DOHH2 (cell line): ENCODE measurements around the gene SLC25A13.

Experiments used
- H3F3A ChIP-seq: fragments of 200-600 bp; sonication (generic), shearing (Covaris generic); 2 replicates; pipeline ENCODE4 v1.6.0; 2016; ENCODE audit warnings: antibody characterized with exemption, mild to moderate bottlenecking; ENCODE audit not compliant: control insufficient read depth, insufficient read depth
- H3K27ac ChIP-seq: fragments of 200-600 bp; sonication (generic); 2 replicates; pipeline ENCODE4 v1.5.1; 2014; ENCODE audit warnings: low read depth, mild to moderate bottlenecking, low read length, moderate library complexity
- H3K27me3 ChIP-seq: fragments of 200-600 bp; sonication (generic); 2 replicates; pipeline ENCODE4 v1.6.1; 2014; ENCODE audit warnings: mild to moderate bottlenecking, low read length, mixed read lengths; ENCODE audit not compliant: control insufficient read depth
- H3K36me3 ChIP-seq: fragments of 200-600 bp; sonication (generic); 2 replicates; pipeline ENCODE4 v1.6.1; 2014; ENCODE audit warnings: mild to moderate bottlenecking, low read length, moderate library complexity, mixed read lengths; ENCODE audit not compliant: control insufficient read depth
- H3K4me1 ChIP-seq: fragments of 200-600 bp; sonication (generic); 2 replicates; pipeline ENCODE4 v1.6.1; 2014; ENCODE audit warnings: mild to moderate bottlenecking, low read length, mixed read lengths; ENCODE audit not compliant: control insufficient read depth
- H3K4me2 ChIP-seq: fragments of 200-600 bp; sonication (generic); 2 replicates; pipeline ENCODE4 v1.6.0; 2014; ENCODE audit warnings: mild to moderate bottlenecking, low read length, moderate library complexity
- H3K4me3 ChIP-seq: fragments of 200-600 bp; sonication (generic); 2 replicates; pipeline ENCODE4 v1.5.1; 2014; ENCODE audit warnings: mild to moderate bottlenecking, low read length, mixed read lengths
- H3K79me2 ChIP-seq: fragments of 200-600 bp; sonication (generic); 2 replicates; pipeline ENCODE4 v1.6.1; 2014; ENCODE audit warnings: mild to moderate bottlenecking, low read length, mixed read lengths; ENCODE audit not compliant: control insufficient read depth
- H3K9me2 ChIP-seq: fragments of 200-600 bp; sonication (generic); replicated peaks from 2 replicates; pipeline ENCODE4 v1.6.1; 2014; ENCODE audit warnings: mild to moderate bottlenecking, low read length, mixed read lengths; ENCODE audit not compliant: control insufficient read depth
- H3K9me3 ChIP-seq: fragments of 200-600 bp; sonication (generic); 2 replicates; pipeline ENCODE4 v1.6.1; 2014; ENCODE audit warnings: antibody characterized with exemption, low read length, mixed read lengths; ENCODE audit not compliant: control insufficient read depth, insufficient read depth
- H4K20me1 ChIP-seq: fragments of 200-600 bp; sonication (generic); 2 replicates; pipeline ENCODE4 v1.6.0; 2014; ENCODE audit warnings: low read depth, mild to moderate bottlenecking, antibody characterized with exemption, low read length, moderate library complexity; ENCODE audit not compliant: control insufficient read depth, insufficient read depth
- CTCF ChIP-seq: fragments of 200-600 bp; sonication (generic); IDR thresholded peaks from one replicate; pipeline ENCODE4 v1.5.1; 2014; ENCODE audit warnings: antibody characterized with exemption, mild to moderate bottlenecking, low read depth, low read length; ENCODE audit not compliant: poor library complexity, severe bottlenecking
- EZH2phosphoT487 ChIP-seq: fragments of 200-600 bp; sonication (generic); IDR thresholded peaks from 2 replicates; pipeline ENCODE4 v1.6.1; 2017; ENCODE audit warnings: borderline replicate concordance, mild to moderate bottlenecking, antibody characterized with exemption, low read length, moderate library complexity, mixed read lengths

The SLC25A13 gene

GRCh38 chr7:96308950-96309263, 13.0 kb downstream of the SLC25A13 start:
- Histone ChIP-seq H3F3A (no peaks in the 10 kb centered on the region), H3K36me3 (peaks cover 21% of the 10 kb centered on the region), H3K4me1 (no peaks in the 10 kb centered on the region), H3K79me2 (peaks cover 63% of the 10 kb centered on the region), H3K9me3 (no peaks in the 10 kb centered on the region), H3K27me3 (no peaks in the 10 kb centered on the region), H3K27ac (no peak overlapping the region), H3K9me2 (no peaks in the 10 kb centered on the region), H4K20me1 (no peaks in the 10 kb centered on the region), H3K4me3 (no peak overlapping the region), H3K4me2 (no peak overlapping the region)
- TF ChIP-seq CTCF (no peak), EZH2phosphoT487 (no peak)

DNA sequence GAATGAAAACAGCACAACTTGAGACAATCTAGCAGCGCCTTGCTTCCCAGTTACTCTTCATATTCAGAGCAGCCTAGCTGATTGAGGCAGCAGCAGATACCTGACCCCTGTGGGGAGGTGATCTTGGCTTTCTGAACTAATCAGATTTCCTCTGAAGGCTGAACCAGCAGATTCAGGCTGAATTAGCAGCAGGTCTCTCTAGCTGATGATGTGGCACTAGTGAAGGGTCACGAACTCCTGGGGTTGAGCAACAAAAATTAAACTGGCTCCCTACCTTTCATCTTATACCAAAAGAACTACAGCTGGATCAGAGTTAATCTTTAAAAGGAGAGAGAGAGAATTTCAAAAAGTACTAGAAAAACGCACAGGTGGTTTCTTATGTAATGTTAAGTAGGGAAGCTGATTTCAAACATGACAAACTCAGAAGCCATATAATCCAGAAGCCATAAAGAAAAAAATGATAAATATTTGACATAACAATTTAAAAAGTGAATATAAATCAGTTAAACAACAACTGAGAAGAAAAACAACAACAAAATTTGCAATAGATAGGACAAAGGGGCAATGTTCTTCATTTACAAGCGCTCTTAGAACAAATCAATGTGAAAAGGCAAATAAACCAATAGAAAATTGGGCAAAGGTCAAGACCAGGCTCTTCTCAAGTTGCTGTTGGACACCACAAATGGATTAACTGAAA, 13.5 kb downstream of the SLC25A13 start:
- Histone ChIP-seq H3K27ac (no peak overlapping the region), H3F3A (no peaks in the 10 kb centered on the region), H3K79me2 (peaks cover 68% of the 10 kb centered on the region), H3K9me3 (no peaks in the 10 kb centered on the region), H3K4me2 (no peak overlapping the region), H4K20me1 (no peaks in the 10 kb centered on the region), H3K27me3 (no peaks in the 10 kb centered on the region), H3K9me2 (no peaks in the 10 kb centered on the region), H3K36me3 (peaks cover 21% of the 10 kb centered on the region), H3K4me3 (no peak overlapping the region), H3K4me1 (no peaks in the 10 kb centered on the region)
- TF ChIP-seq EZH2phosphoT487 = no peak
- no peak for TF ChIP-seq CTCF

- H3K27ac ChIP-seq = no peak overlapping the region
- no peaks in the 10 kb centered on the region for H3F3A ChIP-seq
- no peak overlapping the region for H3K4me3 ChIP-seq
- H3K27me3 ChIP-seq = no peaks in the 10 kb centered on the region
- no peaks in the 10 kb centered on the region for H3K9me2 ChIP-seq
- peaks cover 8% of the 10 kb centered on the region; the same call in 1 of the 2 replicates for H3K36me3 ChIP-seq
- H3K4me2 ChIP-seq = no peak overlapping the region
- no peaks in the 10 kb centered on the region for H3K9me3 ChIP-seq
- H4K20me1 ChIP-seq = no peaks in the 10 kb centered on the region
- peaks cover 69% of the 10 kb centered on the region for H3K79me2 ChIP-seq
- TF ChIP-seq CTCF (no peak), EZH2phosphoT487 (no peak)
- H3K4me1 ChIP-seq = no peaks in the 10 kb centered on the region
Measured at GRCh38 chr7:96306385-96307125, 15.3 kb downstream of the SLC25A13 start.
